GM18870 (cell line): Measurements from ENCODE around the gene F12.

Experiments
- ATAC-seq: cut with Tn5 transposase; IDR thresholded peaks from one replicate; pipeline ENCODE4 v1.9.1; 2021; ENCODE audit warnings: moderate library complexity; ENCODE audit not compliant: unreplicated experiment

Gene F12

GRCh38 chr5:177446200-177447065 lies 37.1 kb upstream of the F12 start, which contains the start of gene PRR7:
TSS of gene PRR7 (plus strand) at chr5:177446814. CDS start at chr5:177455068, 8,254 bp downstream.
- no peak for ATAC-seq

GRCh38 chr5:177445917-177446199 lies 36.5 kb upstream of the F12 start:
- ATAC-seq = no peak

GRCh38 chr5:177445052-177445916 lies 35.9 kb upstream of the F12 start:
- no peak for ATAC-seq

GRCh38 chr5:177444106-177445051 lies 35.0 kb upstream of the F12 start:
- ATAC-seq = no peak

- ATAC-seq = no peak
Observed at GRCh38 chr5:177443144-177443983, 34.0 kb upstream of the F12 start.

GRCh38 chr5:177442066-177442826 lies 32.9 kb upstream of the F12 start:
- no peak for ATAC-seq

GRCh38 chr5:177440990-177441780 lies 31.8 kb upstream of the F12 start:
- ATAC-seq = no peak

- no peak for ATAC-seq
Observed at GRCh38 chr5:177440211-177440989, 31.0 kb upstream of the F12 start.

- ATAC-seq = no peak
Observed at GRCh38 chr5:177439518-177440053, 30.2 kb upstream of the F12 start.

- no peak for ATAC-seq
Observed at GRCh38 chr5:177438468-177438867, 29.1 kb upstream of the F12 start.

- ATAC-seq = no peak
Observed at GRCh38 chr5:177437623-177438022, 28.3 kb upstream of the F12 start.

GRCh38 chr5:177435847-177436536 lies 26.6 kb upstream of the F12 start:
- ATAC-seq = no peak

- no peak for ATAC-seq
Observed at GRCh38 chr5:177434942-177435738, 25.8 kb upstream of the F12 start.

- ATAC-seq = no peak
Observed at GRCh38 chr5:177434437-177434836, 25.1 kb upstream of the F12 start.

GRCh38 chr5:177433658-177434217 lies 24.4 kb upstream of the F12 start:
- ATAC-seq = no peak
